HG03378 (cell line): Measurements from ENCODE around the gene GET4.
"Not testable (repeated sequence)": the region's sequence is repeated elsewhere in the genome, so short reads cannot be mapped to it uniquely, and the experiment has no call there.

Experiments
- ATAC-seq: cut with Tn5 transposase; IDR thresholded peaks from one replicate; pipeline ENCODE4 v1.9.1; 2021; ENCODE audit warnings: mild to moderate bottlenecking, moderate library complexity; ENCODE audit not compliant: unreplicated experiment

The GET4 gene

DNA sequence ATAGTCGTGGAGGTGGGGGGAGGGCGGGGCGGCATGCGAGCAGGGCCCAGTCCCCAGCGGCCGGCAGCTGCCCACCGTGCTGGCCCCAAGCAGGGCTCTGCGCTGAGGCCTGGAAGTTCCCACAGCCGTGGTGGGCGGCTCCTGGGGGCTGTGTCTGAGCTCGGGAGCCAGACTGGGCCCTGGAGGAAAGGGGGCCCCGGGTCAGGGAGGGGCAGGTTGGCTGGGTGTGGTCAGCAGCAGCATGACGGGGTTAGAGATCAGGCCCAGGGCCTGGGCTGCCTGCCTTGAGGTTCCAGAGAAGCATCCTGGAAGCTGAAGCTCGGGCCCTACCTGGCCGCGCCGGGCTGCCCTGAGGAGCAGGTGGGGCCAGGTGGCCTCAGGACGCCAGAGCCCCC lies 22.1 kb downstream of the GET4 start:
- no peak for ATAC-seq

DNA sequence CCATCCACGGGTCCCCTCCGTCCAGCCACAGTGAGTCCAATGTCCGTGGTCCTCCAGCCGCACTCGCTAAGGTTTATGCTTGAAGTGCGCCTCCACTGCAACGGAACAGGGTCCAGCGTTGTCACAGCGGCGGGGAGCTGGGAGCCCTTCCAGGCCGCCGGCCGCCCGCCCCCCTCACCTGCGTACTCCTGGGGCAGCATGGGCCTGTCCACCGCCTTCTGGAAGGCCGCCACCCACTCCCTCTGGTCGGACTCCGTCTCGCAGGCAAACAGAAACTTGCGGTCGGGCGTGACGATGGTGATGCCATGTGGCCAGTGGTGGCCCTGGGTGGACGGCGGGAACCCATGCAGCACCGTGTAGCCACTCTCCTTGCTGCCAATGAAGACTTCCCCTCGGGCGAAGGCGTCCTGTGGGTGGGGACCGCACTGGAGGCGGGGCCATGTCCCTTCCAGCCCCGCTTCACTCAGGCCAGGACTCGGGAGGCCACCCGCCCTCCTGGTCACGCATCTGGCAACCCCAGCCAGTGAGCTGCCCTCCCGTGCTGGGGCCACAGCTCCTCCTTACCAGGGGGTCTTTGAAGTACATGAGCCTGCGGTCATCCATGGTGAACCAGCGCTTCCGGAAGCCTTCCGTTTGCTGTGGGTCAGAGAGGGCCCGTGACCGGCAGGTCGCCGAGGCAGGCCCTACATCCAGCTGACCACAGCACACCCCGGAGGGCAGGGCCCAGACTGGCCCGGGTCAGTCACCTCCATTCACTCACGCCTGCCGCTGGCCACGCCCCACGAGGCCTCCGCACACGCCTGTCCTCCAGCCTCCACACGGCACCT lies 22.7 kb downstream of the GET4 start:
- ATAC-seq: no peak

DNA sequence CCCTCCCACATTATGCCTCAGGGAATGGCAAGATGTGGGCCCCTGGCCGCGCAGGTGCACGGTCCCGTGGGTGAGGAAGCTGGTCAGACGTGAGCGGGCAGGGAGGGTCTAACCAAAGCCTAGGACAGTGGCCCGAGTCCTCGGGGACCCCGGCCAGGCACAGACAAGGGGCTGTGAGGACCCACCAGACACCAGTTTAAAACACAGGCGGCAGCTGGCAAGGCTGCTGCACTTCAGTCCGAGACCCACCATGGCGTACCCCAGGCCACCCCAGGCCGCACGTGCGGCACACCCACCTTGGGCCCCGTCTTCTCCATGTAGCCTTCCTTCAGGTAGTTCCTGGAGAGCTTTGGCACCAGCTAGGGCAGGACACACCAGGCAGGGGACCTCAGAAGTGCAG lies 23.5 kb downstream of the GET4 start:
- no peak for ATAC-seq

GRCh38 chr7:900331-901040 lies 24.1 kb downstream of the GET4 start:
- no peak for ATAC-seq

GRCh38 chr7:901041-901387 lies 24.7 kb downstream of the GET4 start:
- no peak for ATAC-seq

DNA sequence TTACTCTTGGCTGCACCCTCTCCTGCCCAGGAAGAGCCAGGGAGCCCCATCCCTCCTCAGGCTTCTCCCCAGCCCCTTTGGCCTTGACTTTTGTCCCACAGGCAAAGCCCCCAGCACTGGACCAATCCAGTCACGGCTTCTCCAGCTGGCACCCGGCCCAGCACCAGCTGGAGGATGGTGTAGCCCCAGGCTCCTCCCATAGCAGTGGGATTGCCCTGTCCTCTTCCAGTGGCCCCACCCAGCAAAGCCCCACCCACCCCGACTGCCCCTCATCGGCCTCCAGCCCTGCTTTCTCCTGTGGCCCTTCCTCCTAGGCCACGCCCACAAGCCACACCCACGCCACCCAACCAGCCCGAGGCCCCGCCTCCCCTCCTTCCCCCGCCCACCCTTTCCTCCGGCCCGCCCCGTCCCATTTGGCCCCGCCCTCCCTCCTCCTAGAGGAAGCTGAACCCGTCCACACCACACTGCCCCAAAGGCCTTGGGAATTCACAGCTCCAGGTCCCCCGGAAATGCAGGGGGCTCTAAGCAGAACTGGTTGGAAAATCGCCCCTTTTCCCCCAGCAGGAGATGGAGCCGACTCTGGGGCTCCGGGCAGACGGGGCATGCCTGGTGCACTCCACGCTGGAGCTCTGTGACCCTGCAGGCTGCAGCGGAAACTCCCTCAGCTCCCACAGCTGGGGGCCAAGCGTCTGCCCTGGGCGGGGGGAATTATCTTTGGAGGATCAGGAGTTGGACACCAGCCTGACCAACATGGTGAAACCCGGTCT lies 25.2 kb downstream of the GET4 start:
- ATAC-seq: no peak

DNA sequence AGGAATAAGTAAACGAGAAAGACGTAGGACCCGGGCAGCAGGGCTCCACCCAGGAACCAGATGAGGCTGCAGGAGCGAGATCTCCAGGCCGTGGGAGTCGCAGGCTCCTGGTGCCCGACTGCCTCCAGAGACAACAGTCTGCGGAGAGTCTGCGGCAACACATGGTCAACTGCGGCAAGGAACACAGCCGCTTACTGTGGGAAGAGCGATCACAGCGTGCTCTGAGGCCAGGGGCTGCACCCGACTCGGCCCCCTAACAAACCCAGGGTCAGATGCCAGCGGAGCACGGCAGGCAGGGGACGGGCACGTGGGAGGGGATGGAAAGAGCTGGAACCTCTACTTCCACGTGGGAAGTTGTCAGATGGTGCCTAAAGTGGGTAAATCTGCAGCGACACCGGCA lies 26.6 kb downstream of the GET4 start:
- no peak for ATAC-seq

GRCh38 chr7:903921-904755 lies 27.8 kb downstream of the GET4 start:
- no peak for ATAC-seq

DNA sequence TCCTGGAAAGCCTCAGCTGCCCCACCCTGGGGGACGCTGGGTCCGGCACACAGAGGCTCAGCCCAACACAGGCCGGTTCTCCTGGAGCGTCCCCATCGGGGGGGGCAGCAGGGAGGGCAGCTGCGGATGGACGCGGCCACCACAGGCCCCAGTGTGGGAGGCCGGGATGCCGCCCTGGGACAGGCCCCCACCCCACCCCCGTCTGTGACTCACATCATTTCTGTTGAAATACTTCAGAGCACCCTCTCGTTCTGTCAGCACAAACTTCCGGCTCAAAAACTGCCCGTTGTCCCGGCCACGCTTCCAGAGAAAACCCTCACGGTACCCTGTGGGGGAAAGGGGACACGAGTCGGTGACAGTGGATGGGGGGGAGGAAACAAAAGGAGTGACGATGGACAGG lies 28.5 kb downstream of the GET4 start:
- no peak for ATAC-seq

DNA sequence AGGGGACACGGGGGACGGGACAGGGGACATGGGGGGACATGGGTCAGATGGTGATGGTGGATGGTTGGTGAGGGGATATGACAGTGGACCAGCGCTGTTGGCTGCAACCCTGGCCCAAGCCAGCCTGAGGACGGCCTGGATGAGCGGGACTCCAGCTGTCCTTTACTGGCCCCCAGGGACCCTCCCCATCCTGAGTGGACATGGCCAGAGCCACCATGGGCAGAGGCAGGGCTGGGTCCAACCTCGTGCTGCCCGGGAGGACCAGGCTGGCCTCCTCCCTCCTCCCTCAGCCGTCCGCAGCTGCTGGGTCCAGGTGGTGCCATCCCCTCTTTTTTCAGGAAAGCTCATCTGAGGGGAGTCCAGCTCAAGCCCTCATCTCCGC lies 30.4 kb downstream of the GET4 start:
- no peak for ATAC-seq

- no peak for ATAC-seq
Observed at GRCh38 chr7:907158-907980, 31.0 kb downstream of the GET4 start.

DNA sequence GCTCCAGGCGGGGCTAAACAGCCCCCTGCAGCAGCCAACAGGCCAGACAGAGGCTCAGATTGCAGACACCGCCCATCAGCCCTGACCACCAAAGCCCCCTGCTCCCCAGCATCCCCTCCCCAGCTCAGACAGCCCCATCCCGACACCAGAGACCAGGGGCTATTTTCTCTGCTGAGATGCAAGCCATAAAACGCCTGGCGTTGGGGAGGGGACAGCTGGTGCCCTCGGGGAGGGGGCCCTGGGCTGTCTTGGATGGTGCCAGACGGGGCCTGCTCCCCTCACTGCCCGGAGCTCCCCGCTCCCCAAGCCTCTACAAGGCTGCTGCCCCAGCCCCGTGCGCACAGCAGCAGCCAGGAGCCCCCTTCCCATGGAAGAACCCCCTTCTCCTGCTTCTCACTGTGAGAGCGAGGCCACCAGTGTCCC lies 31.8 kb downstream of the GET4 start:
- no peak for ATAC-seq

GRCh38 chr7:908591-909357 lies 32.4 kb downstream of the GET4 start:
- ATAC-seq: not testable (repeated sequence)

- ATAC-seq: no peak
Observed at GRCh38 chr7:909358-910329, 33.3 kb downstream of the GET4 start.

GRCh38 chr7:910441-910861 lies 34.1 kb downstream of the GET4 start:
- ATAC-seq: no peak

GRCh38 chr7:910931-911431 lies 34.6 kb downstream of the GET4 start:
- ATAC-seq: no peak

DNA sequence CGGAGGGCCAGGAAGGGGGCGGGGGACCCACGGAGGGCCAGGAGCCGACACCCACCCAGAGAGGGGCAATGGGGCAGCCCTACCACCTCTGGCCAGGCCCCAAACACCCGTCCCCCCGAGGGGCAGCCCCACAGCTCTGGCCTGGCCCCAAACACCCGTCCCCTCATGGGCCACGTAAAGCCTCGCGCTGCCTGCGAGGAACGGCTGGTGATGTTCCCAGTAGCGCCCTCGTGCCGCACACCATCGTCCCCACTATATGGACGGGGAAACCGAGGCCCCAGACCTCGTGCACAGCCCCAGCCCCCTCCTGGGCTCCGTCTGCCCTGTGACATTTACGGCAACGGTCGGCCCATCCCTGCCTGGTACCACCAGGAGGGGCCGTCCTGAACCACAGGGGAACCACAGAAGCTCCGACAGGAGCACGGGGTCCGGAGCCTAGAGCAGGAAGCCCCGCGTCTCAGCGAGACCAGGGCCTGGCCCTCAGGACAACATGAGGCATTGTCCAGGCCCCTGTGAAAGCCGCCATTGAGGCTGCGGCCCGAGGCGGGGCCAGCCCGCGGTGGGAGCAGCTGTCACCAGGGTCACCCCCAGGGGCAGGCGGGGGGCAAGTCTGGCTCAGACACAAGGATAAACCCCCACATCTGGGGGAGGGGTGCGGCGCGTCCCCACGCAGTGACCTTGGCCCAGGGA lies 35.6 kb downstream of the GET4 start:
- ATAC-seq: no peak
